Liver (tissue), 9 donors: ENCODE measurements around the gene BORCS5. TPM values are rescaled to one million over a fixed set of nuclear protein-coding genes. Genes with fewer than 3 reads are reported as not detected.

Experiments used
- DNase-seq: peaks from one replicate; pipeline ENCODE4 v3.0.0-alpha.2; 2017; ENCODE audit warnings: low spot score
- H3K27ac ChIP-seq, 2 donors: one replicate each; pipeline ENCODE4 v1.7.0; 2013; ENCODE audit warnings: inconsistent platforms in 2 of 2, low read length in 2 of 2, control low read depth in 1 of 2, low read depth in 1 of 2, mild to moderate bottlenecking in 1 of 2
- H3K27me3 ChIP-seq, 4 donors: one replicate each; pipeline versions ENCODE4 v1.6.1 to v1.7.0; 2013; ENCODE audit warnings: low read length in 3 of 4, inconsistent platforms in 1 of 4, mild to moderate bottlenecking in 1 of 4, moderate library complexity in 1 of 4; ENCODE audit not compliant: control insufficient read depth in 4 of 4, insufficient read depth in 4 of 4
- H3K36me3 ChIP-seq, 4 donors: one replicate each; pipeline versions ENCODE4 v1.6.1 to v1.7.0; 2013; ENCODE audit warnings: low read length in 3 of 4, mild to moderate bottlenecking in 3 of 4, low read depth in 1 of 4, moderate library complexity in 1 of 4; ENCODE audit not compliant: control insufficient read depth in 4 of 4, insufficient read depth in 3 of 4
- H3K4me1 ChIP-seq, 4 donors: one replicate each; pipeline versions ENCODE4 v1.6.1 to v1.7.0; 2013; ENCODE audit warnings: low read length in 3 of 4, mild to moderate bottlenecking in 3 of 4, moderate library complexity in 1 of 4; ENCODE audit not compliant: control insufficient read depth in 4 of 4, insufficient read depth in 4 of 4
- H3K4me3 ChIP-seq, 3 donors: one replicate each; pipeline versions ENCODE4 v1.6.1 to v1.7.0; 2013; ENCODE audit warnings: low read length in 3 of 3, control low read depth in 1 of 3, low read depth in 1 of 3, mild to moderate bottlenecking in 1 of 3
- H3K9ac ChIP-seq, 2 donors: one replicate each; pipeline ENCODE4 v1.7.0; 2013; ENCODE audit warnings: low read length in 2 of 2, mild to moderate bottlenecking in 2 of 2, moderate library complexity in 2 of 2, control low read depth in 1 of 2, low read depth in 1 of 2
- H3K9me3 ChIP-seq, 4 donors: one replicate each; pipeline versions ENCODE4 v1.6.1 to v1.7.0; 2013; ENCODE audit warnings: low read length in 3 of 4; ENCODE audit not compliant: control insufficient read depth in 4 of 4
- EGR1 ChIP-seq, 2 donors: IDR thresholded peaks; 2 replicates each; pipeline ENCODE4 v1.6.1; 2016 to 2018; ENCODE audit warnings: antibody characterized with exemption in 2 of 2, low read depth in 2 of 2
- FOXA1 ChIP-seq: IDR thresholded peaks from 2 replicates; pipeline ENCODE4 v1.6.1; 2016; ENCODE audit warnings: antibody characterized with exemption
- FOXA2 ChIP-seq: IDR thresholded peaks from 2 replicates; pipeline ENCODE4 v1.6.1; 2016; ENCODE audit warnings: antibody characterized with exemption
- GABPA ChIP-seq, 2 donors: IDR thresholded peaks in 1 of 2; conservative IDR thresholded peaks in 1 of 2; 2 replicates each; pipeline ENCODE4 v1.6.1; 2016; ENCODE audit warnings: antibody characterized with exemption in 2 of 2, mild to moderate bottlenecking in 1 of 2, moderate library complexity in 1 of 2
- HNF4A ChIP-seq, 2 donors: conservative IDR thresholded peaks; 2 replicates each; pipeline ENCODE4 v1.6.1; 2016; ENCODE audit warnings: antibody characterized with exemption in 2 of 2, mild to moderate bottlenecking in 2 of 2
- HNF4G ChIP-seq: IDR thresholded peaks from 2 replicates; pipeline ENCODE4 v1.6.1; 2016; ENCODE audit warnings: antibody characterized with exemption
- JUND ChIP-seq, 2 donors: IDR thresholded peaks; 2 replicates each; pipeline ENCODE4 v1.6.1; 2016; ENCODE audit warnings: antibody characterized with exemption in 2 of 2
- NR2F2 ChIP-seq: IDR thresholded peaks from 2 replicates; pipeline ENCODE4 v1.6.1; 2016; ENCODE audit warnings: antibody characterized with exemption
- RAD21 ChIP-seq, 2 donors: IDR thresholded peaks; 2 replicates each; pipeline ENCODE4 v1.6.1; 2016; ENCODE audit warnings: antibody characterized with exemption in 2 of 2, mild to moderate bottlenecking in 2 of 2
- RXRA ChIP-seq, 2 donors: IDR thresholded peaks; 2 replicates each; pipeline ENCODE4 v1.6.1; 2017 to 2018; ENCODE audit warnings: antibody characterized with exemption in 2 of 2, mild to moderate bottlenecking in 1 of 2
- SP1 ChIP-seq: IDR thresholded peaks from 2 replicates; pipeline ENCODE4 v1.6.1; 2018; ENCODE audit warnings: antibody characterized with exemption, mild to moderate bottlenecking
- TAF1 ChIP-seq: conservative IDR thresholded peaks from 2 replicates; pipeline ENCODE4 v1.6.1; 2016; ENCODE audit warnings: antibody characterized with exemption, mild to moderate bottlenecking
- polyA plus RNA-seq, 2 donors: library from polyadenylated mRNA; stranded (reverse) in 1 of 2; unstranded in 1 of 2; fragments of 200-250 nt in 1 of 2; fragments of >200 nt in 1 of 2; fragmentation: Nextera tagmentation in 1 of 2; extraction: Ambion mirVana in 1 of 2; gene quantifications; one replicate each; pipeline versions ENCODE4 v1.2.1 to v1.2.3, GENCODE V29; 2013 to 2015
- total RNA-seq, 2 donors: library from RNA; depleted of rRNA; stranded (reverse); fragments of >200 nt; gene quantifications; one replicate each; pipeline ENCODE4 v1.2.3, GENCODE V29; 2014
- TF ChIP-seq, protein P1 (sequence below): fragments of 150-350 bp; IDR thresholded peaks from 2 replicates; pipeline ENCODE4 v1.5.1; 2017; ENCODE audit warnings: improper control_type of control experiment, low read depth, low read length; ENCODE audit not compliant: missing input control
- TF ChIP-seq, protein P2 (sequence below): IDR thresholded peaks from 2 replicates; pipeline ENCODE4 v1.6.1; 2016; ENCODE audit warnings: antibody characterized with exemption
- TF ChIP-seq, protein P3 (sequence below): IDR thresholded peaks from 2 replicates; pipeline ENCODE4 v1.6.1; 2016; ENCODE audit warnings: antibody characterized with exemption
- TF ChIP-seq, protein P4 (sequence below): IDR thresholded peaks from 2 replicates; pipeline ENCODE4 v1.6.1; 2016; ENCODE audit warnings: antibody characterized with exemption, mild to moderate bottlenecking
- TF ChIP-seq, protein P5 (sequence below): IDR thresholded peaks from 2 replicates; pipeline ENCODE4 v1.6.1; 2016; ENCODE audit warnings: antibody characterized with exemption
- donor health status: healthy.
- donor health status: healthy.
- donor health status: healthy.
- donor health status: healthy.
- donor health status: healthy.

BORCS5 gene
- total and polyA plus RNA-seq, 4 donors, result 4.5 to 11.4 (median 8.1) TPM

DNA sequence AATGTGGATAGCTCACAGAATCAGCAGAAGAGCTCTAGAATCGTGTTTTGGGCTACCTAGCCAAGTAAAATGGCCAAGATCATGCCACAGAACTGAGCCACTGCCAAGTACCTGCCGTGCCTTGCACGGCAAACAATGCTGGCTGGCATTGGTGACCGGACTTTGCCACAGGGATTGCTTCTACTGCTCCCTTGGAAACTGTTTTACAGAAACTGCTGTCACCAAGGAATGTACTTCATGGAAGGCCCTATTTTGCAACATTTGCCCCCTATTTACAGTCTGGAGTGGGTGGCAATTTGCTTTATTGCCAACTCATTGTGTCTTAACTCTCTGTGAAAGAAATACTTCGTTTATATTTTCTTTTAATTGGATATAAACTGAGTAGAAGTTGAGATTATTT, 49.0 kb downstream of the BORCS5 start (continued):
- TF ChIP-seq, protein P1, sequence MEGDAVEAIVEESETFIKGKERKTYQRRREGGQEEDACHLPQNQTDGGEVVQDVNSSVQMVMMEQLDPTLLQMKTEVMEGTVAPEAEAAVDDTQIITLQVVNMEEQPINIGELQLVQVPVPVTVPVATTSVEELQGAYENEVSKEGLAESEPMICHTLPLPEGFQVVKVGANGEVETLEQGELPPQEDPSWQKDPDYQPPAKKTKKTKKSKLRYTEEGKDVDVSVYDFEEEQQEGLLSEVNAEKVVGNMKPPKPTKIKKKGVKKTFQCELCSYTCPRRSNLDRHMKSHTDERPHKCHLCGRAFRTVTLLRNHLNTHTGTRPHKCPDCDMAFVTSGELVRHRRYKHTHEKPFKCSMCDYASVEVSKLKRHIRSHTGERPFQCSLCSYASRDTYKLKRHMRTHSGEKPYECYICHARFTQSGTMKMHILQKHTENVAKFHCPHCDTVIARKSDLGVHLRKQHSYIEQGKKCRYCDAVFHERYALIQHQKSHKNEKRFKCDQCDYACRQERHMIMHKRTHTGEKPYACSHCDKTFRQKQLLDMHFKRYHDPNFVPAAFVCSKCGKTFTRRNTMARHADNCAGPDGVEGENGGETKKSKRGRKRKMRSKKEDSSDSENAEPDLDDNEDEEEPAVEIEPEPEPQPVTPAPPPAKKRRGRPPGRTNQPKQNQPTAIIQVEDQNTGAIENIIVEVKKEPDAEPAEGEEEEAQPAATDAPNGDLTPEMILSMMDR, result no peak
- TF ChIP-seq HNF4A (conservative IDR thresholded peaks at IDR 0.05) (peak; percentile 95 to 96), HNF4G (peak; percentile 90), GABPA (IDR thresholded peaks at IDR 0.05 in 1 of 2, conservative IDR thresholded peaks at IDR 0.05 in 1 of 2) (peak in 1 of 2 donors; percentile 37), FOXA2 (peak; percentile 62), JUND (IDR thresholded peaks at IDR 0.05) (peak; percentile 67 to 89), EGR1 (IDR thresholded peaks at IDR 0.05; ENCODE audit: low read depth in 2 of 2) (peak in 1 of 2 donors; percentile 69), RAD21 (IDR thresholded peaks at IDR 0.05) (peak; percentile 63 to 68)
- TF ChIP-seq, protein P2, sequence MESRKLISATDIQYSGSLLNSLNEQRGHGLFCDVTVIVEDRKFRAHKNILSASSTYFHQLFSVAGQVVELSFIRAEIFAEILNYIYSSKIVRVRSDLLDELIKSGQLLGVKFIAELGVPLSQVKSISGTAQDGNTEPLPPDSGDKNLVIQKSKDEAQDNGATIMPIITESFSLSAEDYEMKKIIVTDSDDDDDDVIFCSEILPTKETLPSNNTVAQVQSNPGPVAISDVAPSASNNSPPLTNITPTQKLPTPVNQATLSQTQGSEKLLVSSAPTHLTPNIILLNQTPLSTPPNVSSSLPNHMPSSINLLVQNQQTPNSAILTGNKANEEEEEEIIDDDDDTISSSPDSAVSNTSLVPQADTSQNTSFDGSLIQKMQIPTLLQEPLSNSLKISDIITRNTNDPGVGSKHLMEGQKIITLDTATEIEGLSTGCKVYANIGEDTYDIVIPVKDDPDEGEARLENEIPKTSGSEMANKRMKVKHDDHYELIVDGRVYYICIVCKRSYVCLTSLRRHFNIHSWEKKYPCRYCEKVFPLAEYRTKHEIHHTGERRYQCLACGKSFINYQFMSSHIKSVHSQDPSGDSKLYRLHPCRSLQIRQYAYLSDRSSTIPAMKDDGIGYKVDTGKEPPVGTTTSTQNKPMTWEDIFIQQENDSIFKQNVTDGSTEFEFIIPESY, result peak; percentile 64

DNA sequence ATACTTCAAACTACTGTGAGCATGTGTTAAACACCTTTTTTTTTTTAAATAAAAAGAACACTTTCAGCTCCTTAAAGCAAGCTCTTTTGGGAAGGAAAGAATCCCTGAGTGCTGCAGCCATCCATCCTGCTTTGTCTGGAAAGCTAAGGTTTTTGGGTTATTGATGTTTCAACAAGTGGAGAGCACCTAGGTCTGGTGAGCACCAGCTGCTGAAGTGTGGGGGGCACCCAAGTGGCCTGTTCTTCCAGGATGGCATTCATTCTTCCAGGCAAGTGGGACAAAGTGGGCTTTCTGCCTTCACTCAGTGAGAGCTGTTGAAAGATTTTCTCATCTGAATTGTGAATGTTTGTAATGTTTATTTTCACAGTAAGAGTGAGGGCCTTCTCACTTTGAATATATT, 49.9 kb downstream of the BORCS5 start:
- peak overlapping the region in 1 of 2 donors; percentile 7 for H3K9ac ChIP-seq
- peak overlapping the region; percentile 75 to 82 for H3K27ac ChIP-seq

More for the DNA sequence above, 49.9 kb downstream of the BORCS5 start:
- Histone ChIP-seq H3K4me3 (no peak overlapping the region), H3K27me3 (no peaks in the 10 kb centered on the region), H3K36me3 (no peaks in the 10 kb centered on the region), H3K9me3 (no peaks in the 10 kb centered on the region), H3K4me1 (peaks cover 0 to 24% (median 7%) of the 10 kb centered on the region in 4 donors)
- TF ChIP-seq, protein P3, sequence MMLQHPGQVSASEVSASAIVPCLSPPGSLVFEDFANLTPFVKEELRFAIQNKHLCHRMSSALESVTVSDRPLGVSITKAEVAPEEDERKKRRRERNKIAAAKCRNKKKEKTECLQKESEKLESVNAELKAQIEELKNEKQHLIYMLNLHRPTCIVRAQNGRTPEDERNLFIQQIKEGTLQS, result no peak
- TF ChIP-seq GABPA (IDR thresholded peaks at IDR 0.05 in 1 of 2, conservative IDR thresholded peaks at IDR 0.05 in 1 of 2), result no peak
- TF ChIP-seq FOXA1, result no peak
- TF ChIP-seq HNF4A (conservative IDR thresholded peaks at IDR 0.05), result no peak
- TF ChIP-seq, protein P4, sequence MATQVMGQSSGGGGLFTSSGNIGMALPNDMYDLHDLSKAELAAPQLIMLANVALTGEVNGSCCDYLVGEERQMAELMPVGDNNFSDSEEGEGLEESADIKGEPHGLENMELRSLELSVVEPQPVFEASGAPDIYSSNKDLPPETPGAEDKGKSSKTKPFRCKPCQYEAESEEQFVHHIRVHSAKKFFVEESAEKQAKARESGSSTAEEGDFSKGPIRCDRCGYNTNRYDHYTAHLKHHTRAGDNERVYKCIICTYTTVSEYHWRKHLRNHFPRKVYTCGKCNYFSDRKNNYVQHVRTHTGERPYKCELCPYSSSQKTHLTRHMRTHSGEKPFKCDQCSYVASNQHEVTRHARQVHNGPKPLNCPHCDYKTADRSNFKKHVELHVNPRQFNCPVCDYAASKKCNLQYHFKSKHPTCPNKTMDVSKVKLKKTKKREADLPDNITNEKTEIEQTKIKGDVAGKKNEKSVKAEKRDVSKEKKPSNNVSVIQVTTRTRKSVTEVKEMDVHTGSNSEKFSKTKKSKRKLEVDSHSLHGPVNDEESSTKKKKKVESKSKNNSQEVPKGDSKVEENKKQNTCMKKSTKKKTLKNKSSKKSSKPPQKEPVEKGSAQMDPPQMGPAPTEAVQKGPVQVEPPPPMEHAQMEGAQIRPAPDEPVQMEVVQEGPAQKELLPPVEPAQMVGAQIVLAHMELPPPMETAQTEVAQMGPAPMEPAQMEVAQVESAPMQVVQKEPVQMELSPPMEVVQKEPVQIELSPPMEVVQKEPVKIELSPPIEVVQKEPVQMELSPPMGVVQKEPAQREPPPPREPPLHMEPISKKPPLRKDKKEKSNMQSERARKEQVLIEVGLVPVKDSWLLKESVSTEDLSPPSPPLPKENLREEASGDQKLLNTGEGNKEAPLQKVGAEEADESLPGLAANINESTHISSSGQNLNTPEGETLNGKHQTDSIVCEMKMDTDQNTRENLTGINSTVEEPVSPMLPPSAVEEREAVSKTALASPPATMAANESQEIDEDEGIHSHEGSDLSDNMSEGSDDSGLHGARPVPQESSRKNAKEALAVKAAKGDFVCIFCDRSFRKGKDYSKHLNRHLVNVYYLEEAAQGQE, result no peak
- no peak for TF ChIP-seq RXRA (IDR thresholded peaks at IDR 0.05)
- TF ChIP-seq HNF4G, result no peak
- TF ChIP-seq, protein P5, sequence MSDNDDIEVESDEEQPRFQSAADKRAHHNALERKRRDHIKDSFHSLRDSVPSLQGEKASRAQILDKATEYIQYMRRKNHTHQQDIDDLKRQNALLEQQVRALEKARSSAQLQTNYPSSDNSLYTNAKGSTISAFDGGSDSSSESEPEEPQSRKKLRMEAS, result no peak
- TF ChIP-seq TAF1, result no peak
- no peak for TF ChIP-seq JUND (IDR thresholded peaks at IDR 0.05)
- no peak for TF ChIP-seq SP1
- no peak for TF ChIP-seq NR2F2
- no peak for DNase-seq
